Body of pancreas (tissue), 4 donors: ENCODE measurements around the gene TMEM256.

ENCODE experiments used
- CTCF ChIP-seq, 7 experiments: fragments of 450-650 bp in 4 of 7; fragments of 200-600 bp in 3 of 7; sonication (generic) in 3 of 7; IDR thresholded peaks; one replicate each; pipeline ENCODE4 v1.5.1; 2016 to 2019; ENCODE audit warnings: antibody characterized with exemption in 7 of 7
- POLR2A ChIP-seq, 3 donors: fragments of 450-650 bp; IDR thresholded peaks; one replicate each; pipeline ENCODE4 v1.6.1; 2016; ENCODE audit warnings: antibody characterized with exemption in 3 of 3, mild to moderate bottlenecking in 2 of 3

DNA sequence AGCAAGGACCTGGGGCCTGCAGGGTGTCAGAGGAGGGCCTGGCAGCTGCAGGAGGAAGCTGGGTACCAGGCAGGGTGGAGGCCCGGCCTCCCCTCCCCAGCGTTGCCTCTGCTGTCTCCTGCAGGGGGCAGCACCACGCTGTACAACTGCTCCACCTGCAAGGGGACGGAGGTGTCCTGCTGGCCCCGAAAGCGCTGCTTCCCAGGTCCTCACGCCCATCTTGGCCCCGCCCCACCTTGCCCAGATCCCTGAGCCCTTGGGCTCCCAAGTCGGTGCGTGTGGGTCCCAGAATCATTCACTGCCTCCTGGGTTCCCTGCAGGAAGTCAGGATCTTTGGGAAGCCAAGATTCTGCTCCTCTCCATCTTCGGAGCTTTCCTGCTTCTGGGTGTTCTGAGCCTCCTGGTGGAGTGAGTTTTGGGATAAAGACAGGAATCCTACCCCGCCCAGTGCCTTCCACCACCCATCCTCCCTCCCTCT lies 47.8 kb downstream of the TMEM256 start:
- peak; percentile 76 to 95 (median 91) for TF ChIP-seq CTCF (IDR thresholded peaks at IDR 0.05)
- TF ChIP-seq POLR2A (IDR thresholded peaks at IDR 0.05): no peak
